ENCODE data around the gene LIPE. TPM values are rescaled to one million over a fixed set of nuclear protein-coding genes. Genes with fewer than 3 reads are reported as not detected.

The LIPE gene
- total RNA-seq, 1 donor from 2014 or later = 55.8 TPM

DNA sequence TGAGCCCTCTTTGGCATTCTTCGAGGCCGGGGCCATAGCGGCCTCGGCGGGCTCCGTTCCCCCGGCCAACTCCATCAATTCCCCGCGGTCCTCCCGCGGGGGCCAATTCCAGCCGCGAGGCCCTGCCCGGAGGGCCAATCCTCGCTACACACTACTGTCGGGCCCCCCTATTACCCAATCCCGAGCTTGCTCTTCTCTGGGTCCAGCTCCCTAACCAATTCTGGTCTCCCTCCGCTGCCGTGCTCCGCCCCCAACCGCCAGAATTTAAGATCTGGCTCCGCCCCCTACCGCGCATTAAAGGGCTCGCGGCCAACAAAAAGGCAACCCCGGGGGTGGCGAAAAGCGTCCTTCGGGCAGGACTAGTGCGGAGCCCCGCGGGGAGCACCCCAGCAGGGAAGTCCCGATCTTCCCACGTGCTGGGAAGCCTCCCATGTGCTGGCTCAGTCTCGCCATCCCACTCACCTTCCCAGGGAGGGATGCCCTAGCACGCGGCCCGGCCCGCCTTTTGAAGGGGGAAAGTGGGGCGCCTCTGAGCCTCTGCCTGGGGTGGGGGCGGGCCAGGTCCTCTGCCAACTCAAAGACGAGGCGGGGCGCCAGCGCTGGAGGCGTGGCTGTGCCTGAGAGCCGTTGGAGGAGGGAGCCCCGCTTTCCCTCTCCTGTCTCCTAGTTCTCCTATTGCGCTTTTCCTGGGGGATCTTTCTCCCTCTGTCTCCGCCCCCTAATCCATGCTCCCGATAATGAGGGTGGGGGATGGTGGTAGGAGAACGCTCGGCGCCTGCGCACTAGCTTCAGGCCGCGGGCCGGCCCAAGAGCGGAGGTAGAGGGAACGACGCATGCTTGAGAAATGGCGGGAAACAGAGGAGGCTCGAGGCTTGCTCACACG lies 3.5 kb downstream of the LIPE start:
- peak; percentile 87 for DNase-seq
- Histone ChIP-seq H3K9me3 (replicated peaks) (no peaks in the 10 kb centered on the region), H3K36me3 (no peaks in the 10 kb centered on the region), H3K27me3 (ENCODE audit: low read depth) (no peaks in the 10 kb centered on the region), H3K4me3 (peak overlapping the region; percentile 93), H3K27ac (replicated peaks) (peak overlapping the region; percentile 90), H3K4me1 (peaks cover 77% of the 10 kb centered on the region)
- TF ChIP-seq, protein P1, sequence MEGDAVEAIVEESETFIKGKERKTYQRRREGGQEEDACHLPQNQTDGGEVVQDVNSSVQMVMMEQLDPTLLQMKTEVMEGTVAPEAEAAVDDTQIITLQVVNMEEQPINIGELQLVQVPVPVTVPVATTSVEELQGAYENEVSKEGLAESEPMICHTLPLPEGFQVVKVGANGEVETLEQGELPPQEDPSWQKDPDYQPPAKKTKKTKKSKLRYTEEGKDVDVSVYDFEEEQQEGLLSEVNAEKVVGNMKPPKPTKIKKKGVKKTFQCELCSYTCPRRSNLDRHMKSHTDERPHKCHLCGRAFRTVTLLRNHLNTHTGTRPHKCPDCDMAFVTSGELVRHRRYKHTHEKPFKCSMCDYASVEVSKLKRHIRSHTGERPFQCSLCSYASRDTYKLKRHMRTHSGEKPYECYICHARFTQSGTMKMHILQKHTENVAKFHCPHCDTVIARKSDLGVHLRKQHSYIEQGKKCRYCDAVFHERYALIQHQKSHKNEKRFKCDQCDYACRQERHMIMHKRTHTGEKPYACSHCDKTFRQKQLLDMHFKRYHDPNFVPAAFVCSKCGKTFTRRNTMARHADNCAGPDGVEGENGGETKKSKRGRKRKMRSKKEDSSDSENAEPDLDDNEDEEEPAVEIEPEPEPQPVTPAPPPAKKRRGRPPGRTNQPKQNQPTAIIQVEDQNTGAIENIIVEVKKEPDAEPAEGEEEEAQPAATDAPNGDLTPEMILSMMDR (IDR thresholded peaks at IDR 0.05; ENCODE audit: borderline replicate concordance) = no peak
- intact Hi-C loops (cut with micrococcal nuclease) = no loop called here

- Histone ChIP-seq H3K27me3 (ENCODE audit: low read depth) (no peaks in the 10 kb centered on the region), H3K4me3 (peak overlapping the region; percentile 93), H3K9me3 (replicated peaks) (no peaks in the 10 kb centered on the region), H3K36me3 (no peaks in the 10 kb centered on the region), H3K27ac (replicated peaks) (peak overlapping the region; percentile 90), H3K4me1 (peaks cover 78% of the 10 kb centered on the region)
- DNase-seq = no peak
- TF ChIP-seq, protein P1 (IDR thresholded peaks at IDR 0.05; ENCODE audit: borderline replicate concordance) = no peak
- intact Hi-C loops (cut with micrococcal nuclease) = no loop called here
Observed at GRCh38 chr19:42422901-42423461, 4.2 kb downstream of the LIPE start.

- Histone ChIP-seq H3K9me3 (replicated peaks) (no peaks in the 10 kb centered on the region), H3K36me3 (peaks cover 2% of the 10 kb centered on the region), H3K27me3 (ENCODE audit: low read depth) (no peaks in the 10 kb centered on the region), H3K4me1 (peaks cover 74% of the 10 kb centered on the region), H3K27ac (replicated peaks) (peak overlapping the region; percentile 90), H3K4me3 (peak overlapping the region; percentile 93)
- DNase-seq = no peak
- intact Hi-C loops (cut with micrococcal nuclease) = no loop called here
- TF ChIP-seq, protein P1 (IDR thresholded peaks at IDR 0.05; ENCODE audit: borderline replicate concordance) = no peak
Observed at GRCh38 chr19:42422092-42422900, 4.9 kb downstream of the LIPE start.

- Histone ChIP-seq H3K4me1 (peaks cover 68% of the 10 kb centered on the region), H3K27me3 (ENCODE audit: low read depth) (no peaks in the 10 kb centered on the region), H3K36me3 (peaks cover 7% of the 10 kb centered on the region), H3K4me3 (peak overlapping the region; percentile 93), H3K9me3 (replicated peaks) (no peaks in the 10 kb centered on the region), H3K27ac (replicated peaks) (peak overlapping the region; percentile 90)
- intact Hi-C loops (cut with micrococcal nuclease) = no loop called here
- no peak for DNase-seq
- TF ChIP-seq, protein P1 (IDR thresholded peaks at IDR 0.05; ENCODE audit: borderline replicate concordance) = no peak
Observed at GRCh38 chr19:42421591-42422031, 5.6 kb downstream of the LIPE start.

GRCh38 chr19:42421101-42421500 lies 6.1 kb downstream of the LIPE start:
- intact Hi-C loops (cut with micrococcal nuclease) = no loop called here
- peak overlapping the region; percentile 90 for H3K27ac ChIP-seq (replicated peaks)
- TF ChIP-seq, protein P1 (IDR thresholded peaks at IDR 0.05; ENCODE audit: borderline replicate concordance) = no peak
- peak overlapping the region; percentile 93 for H3K4me3 ChIP-seq
- peaks cover 64% of the 10 kb centered on the region for H3K4me1 ChIP-seq
- DNase-seq = no peak
- peaks cover 7% of the 10 kb centered on the region for H3K36me3 ChIP-seq
- H3K27me3 ChIP-seq (ENCODE audit: low read depth) = no peaks in the 10 kb centered on the region
- H3K9me3 ChIP-seq (replicated peaks) = no peaks in the 10 kb centered on the region

All from left ventricle myocardium inferior (tissue), 1 donor.